ENCODE data around the gene TMEM86A. TPM values are rescaled to one million over a fixed set of nuclear protein-coding genes. Genes with fewer than 3 reads are reported as not detected.

The TMEM86A gene
- total RNA-seq, 1 experiment from 2014 or later: 0.09 TPM

- intact Hi-C loops (cut with micrococcal nuclease; ENCODE audit: unreplicated experiment): no loop called here
- no peaks in the 10 kb centered on the region for H3K36me3 ChIP-seq (ENCODE audit: insufficient read depth, low read length, poor library complexity, severe bottlenecking)
- ChIA-PET POLR2A (ENCODE audit: low non-redundant PET) (interaction anchor here (0.6 kb wide), 1 partner anchor 28 kb away, joined by 4 read pairs; no protein-coding TSS in a partner anchor), CTCF (no interaction called here)
- peak; percentile 38 for DNase-seq (ENCODE audit: low spot score)
- H3K27ac ChIP-seq (ENCODE audit: low read depth, low read length, poor library complexity, severe bottlenecking): no peak overlapping the region
- no TSS peak for BruUV-seq (replicated peaks)
- H3K4me3 ChIP-seq (ENCODE audit: low read depth, low read length, poor library complexity, severe bottlenecking): no peak overlapping the region
- no peak for TF ChIP-seq CTCF (conservative IDR thresholded peaks at IDR 0.05; ENCODE audit: low read depth, low read length)
- no peak for TF ChIP-seq EZH2 (IDR thresholded peaks at IDR 0.05; ENCODE audit: borderline replicate concordance, low read depth, low read length, poor library complexity, severe bottlenecking)
- no peaks in the 10 kb centered on the region for H3K27me3 ChIP-seq (replicated peaks; ENCODE audit: insufficient read depth, low read depth, low read length, poor library complexity)
- no peaks in the 10 kb centered on the region for H3K9me3 ChIP-seq (ENCODE audit: low read depth, low read length, poor library complexity, severe bottlenecking)
- H3K4me1 ChIP-seq (ENCODE audit: insufficient read depth, low read length, poor library complexity, severe bottlenecking): no peaks in the 10 kb centered on the region
Observed at GRCh38 chr11:18749681-18750319, 51.2 kb downstream of the TMEM86A start.

GRCh38 chr11:18750944-18751343, 52.4 kb downstream of the TMEM86A start:
- no peaks in the 10 kb centered on the region for H3K4me1 ChIP-seq (ENCODE audit: insufficient read depth, low read length, poor library complexity, severe bottlenecking)
- H3K4me3 ChIP-seq (ENCODE audit: low read depth, low read length, poor library complexity, severe bottlenecking): no peak overlapping the region
- H3K36me3 ChIP-seq (ENCODE audit: insufficient read depth, low read length, poor library complexity, severe bottlenecking): no peaks in the 10 kb centered on the region
- CTCF ChIA-PET: no interaction called here
- no peaks in the 10 kb centered on the region for H3K9me3 ChIP-seq (ENCODE audit: low read depth, low read length, poor library complexity, severe bottlenecking)
- H3K27me3 ChIP-seq (replicated peaks; ENCODE audit: insufficient read depth, low read depth, low read length, poor library complexity): no peaks in the 10 kb centered on the region
- POLR2A ChIA-PET (ENCODE audit: low non-redundant PET): no interaction called here
- DNase-seq (ENCODE audit: low spot score): no peak
- intact Hi-C loops (cut with micrococcal nuclease; ENCODE audit: unreplicated experiment): no loop called here
- TF ChIP-seq CTCF (conservative IDR thresholded peaks at IDR 0.05; ENCODE audit: low read depth, low read length) (no peak), EZH2 (IDR thresholded peaks at IDR 0.05; ENCODE audit: borderline replicate concordance, low read depth, low read length, poor library complexity, severe bottlenecking) (no peak)
- H3K27ac ChIP-seq (ENCODE audit: low read depth, low read length, poor library complexity, severe bottlenecking): no peak overlapping the region
- no TSS peak for BruUV-seq (replicated peaks)

GRCh38 chr11:18752502-18752901, 53.9 kb downstream of the TMEM86A start:
- Histone ChIP-seq H3K4me1 (ENCODE audit: insufficient read depth, low read length, poor library complexity, severe bottlenecking) (no peaks in the 10 kb centered on the region), H3K36me3 (ENCODE audit: insufficient read depth, low read length, poor library complexity, severe bottlenecking) (no peaks in the 10 kb centered on the region), H3K27ac (ENCODE audit: low read depth, low read length, poor library complexity, severe bottlenecking) (no peak overlapping the region), H3K9me3 (ENCODE audit: low read depth, low read length, poor library complexity, severe bottlenecking) (no peaks in the 10 kb centered on the region), H3K27me3 (replicated peaks; ENCODE audit: insufficient read depth, low read depth, low read length, poor library complexity) (no peaks in the 10 kb centered on the region), H3K4me3 (ENCODE audit: low read depth, low read length, poor library complexity, severe bottlenecking) (no peak overlapping the region)
- BruUV-seq (replicated peaks): no TSS peak
- DNase-seq (ENCODE audit: low spot score): no peak
- CTCF ChIA-PET: no interaction called here
- TF ChIP-seq EZH2 (IDR thresholded peaks at IDR 0.05; ENCODE audit: borderline replicate concordance, low read depth, low read length, poor library complexity, severe bottlenecking) (no peak), CTCF (conservative IDR thresholded peaks at IDR 0.05; ENCODE audit: low read depth, low read length) (no peak)
- POLR2A ChIA-PET (ENCODE audit: low non-redundant PET): no interaction called here
- intact Hi-C loops (cut with micrococcal nuclease; ENCODE audit: unreplicated experiment): no loop called here

All from A673 (cell line).